Measurements from ENCODE around the gene ABCC6.
"Not testable (repeated sequence)": the region's sequence is repeated elsewhere in the genome, so short reads cannot be mapped to it uniquely, and the experiment has no call there.

DNA sequence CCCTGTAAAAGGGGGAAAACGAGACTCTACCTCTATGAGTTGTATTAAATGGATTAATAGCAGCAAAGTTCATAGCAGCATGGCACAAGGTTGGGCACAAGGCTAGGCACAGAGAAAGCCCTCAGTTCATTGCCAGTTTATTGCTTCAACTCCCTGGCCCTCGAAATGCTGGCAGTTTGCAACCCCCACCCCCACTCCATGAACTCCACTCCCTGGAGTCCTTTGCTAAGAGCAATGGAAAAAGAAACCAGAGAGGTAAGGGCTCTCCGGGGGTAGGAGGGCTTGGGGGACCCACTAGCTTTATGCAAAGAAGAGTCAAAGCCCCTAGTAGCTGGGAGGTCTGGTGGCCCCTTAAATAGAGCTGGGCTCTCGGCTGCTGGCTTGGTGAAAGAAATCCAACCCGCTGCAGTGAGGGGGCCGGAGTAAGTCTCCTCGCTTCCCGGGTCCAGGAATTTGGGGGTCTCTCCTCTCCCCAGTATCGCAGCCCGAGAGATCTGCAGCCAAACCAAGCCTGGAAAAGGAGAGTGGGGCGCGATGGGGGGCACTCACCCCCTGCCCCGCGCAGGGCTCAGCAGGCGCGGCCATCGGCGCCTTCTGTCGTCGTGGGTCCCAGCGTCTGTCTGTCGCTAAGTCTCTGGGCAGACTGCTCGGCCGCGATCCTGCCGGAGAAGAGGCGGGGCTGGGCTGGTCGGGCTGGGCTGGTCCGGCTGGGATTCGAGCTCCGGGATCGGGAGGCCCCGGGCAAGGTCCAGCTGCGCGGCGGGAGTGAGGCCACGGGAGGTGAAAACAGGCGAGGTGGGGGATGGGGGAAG is at the start of gene ABCC6:
- TF ChIP-seq, protein P1, sequence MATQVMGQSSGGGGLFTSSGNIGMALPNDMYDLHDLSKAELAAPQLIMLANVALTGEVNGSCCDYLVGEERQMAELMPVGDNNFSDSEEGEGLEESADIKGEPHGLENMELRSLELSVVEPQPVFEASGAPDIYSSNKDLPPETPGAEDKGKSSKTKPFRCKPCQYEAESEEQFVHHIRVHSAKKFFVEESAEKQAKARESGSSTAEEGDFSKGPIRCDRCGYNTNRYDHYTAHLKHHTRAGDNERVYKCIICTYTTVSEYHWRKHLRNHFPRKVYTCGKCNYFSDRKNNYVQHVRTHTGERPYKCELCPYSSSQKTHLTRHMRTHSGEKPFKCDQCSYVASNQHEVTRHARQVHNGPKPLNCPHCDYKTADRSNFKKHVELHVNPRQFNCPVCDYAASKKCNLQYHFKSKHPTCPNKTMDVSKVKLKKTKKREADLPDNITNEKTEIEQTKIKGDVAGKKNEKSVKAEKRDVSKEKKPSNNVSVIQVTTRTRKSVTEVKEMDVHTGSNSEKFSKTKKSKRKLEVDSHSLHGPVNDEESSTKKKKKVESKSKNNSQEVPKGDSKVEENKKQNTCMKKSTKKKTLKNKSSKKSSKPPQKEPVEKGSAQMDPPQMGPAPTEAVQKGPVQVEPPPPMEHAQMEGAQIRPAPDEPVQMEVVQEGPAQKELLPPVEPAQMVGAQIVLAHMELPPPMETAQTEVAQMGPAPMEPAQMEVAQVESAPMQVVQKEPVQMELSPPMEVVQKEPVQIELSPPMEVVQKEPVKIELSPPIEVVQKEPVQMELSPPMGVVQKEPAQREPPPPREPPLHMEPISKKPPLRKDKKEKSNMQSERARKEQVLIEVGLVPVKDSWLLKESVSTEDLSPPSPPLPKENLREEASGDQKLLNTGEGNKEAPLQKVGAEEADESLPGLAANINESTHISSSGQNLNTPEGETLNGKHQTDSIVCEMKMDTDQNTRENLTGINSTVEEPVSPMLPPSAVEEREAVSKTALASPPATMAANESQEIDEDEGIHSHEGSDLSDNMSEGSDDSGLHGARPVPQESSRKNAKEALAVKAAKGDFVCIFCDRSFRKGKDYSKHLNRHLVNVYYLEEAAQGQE (IDR thresholded peaks at IDR 0.05; ENCODE audit: low read depth) = not testable (repeated sequence)
- TF ChIP-seq EGR1 (IDR thresholded peaks at IDR 0.05; ENCODE audit: low read depth); YY1 (IDR thresholded peaks at IDR 0.05; ENCODE audit: extremely low read depth, insufficient replicate concordance, low read depth, low read length); TCF7L2 (IDR thresholded peaks at IDR 0.05; ENCODE audit: borderline replicate concordance, extremely low read depth, insufficient read depth, insufficient read length); POLR2A (IDR thresholded peaks at IDR 0.05; ENCODE audit: borderline replicate concordance, extremely low read depth, insufficient read depth, insufficient read length): not testable (repeated sequence)
- TF ChIP-seq, protein P2, sequence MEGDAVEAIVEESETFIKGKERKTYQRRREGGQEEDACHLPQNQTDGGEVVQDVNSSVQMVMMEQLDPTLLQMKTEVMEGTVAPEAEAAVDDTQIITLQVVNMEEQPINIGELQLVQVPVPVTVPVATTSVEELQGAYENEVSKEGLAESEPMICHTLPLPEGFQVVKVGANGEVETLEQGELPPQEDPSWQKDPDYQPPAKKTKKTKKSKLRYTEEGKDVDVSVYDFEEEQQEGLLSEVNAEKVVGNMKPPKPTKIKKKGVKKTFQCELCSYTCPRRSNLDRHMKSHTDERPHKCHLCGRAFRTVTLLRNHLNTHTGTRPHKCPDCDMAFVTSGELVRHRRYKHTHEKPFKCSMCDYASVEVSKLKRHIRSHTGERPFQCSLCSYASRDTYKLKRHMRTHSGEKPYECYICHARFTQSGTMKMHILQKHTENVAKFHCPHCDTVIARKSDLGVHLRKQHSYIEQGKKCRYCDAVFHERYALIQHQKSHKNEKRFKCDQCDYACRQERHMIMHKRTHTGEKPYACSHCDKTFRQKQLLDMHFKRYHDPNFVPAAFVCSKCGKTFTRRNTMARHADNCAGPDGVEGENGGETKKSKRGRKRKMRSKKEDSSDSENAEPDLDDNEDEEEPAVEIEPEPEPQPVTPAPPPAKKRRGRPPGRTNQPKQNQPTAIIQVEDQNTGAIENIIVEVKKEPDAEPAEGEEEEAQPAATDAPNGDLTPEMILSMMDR (IDR thresholded peaks at IDR 0.05 in 2 of 3, conservative IDR thresholded peaks at IDR 0.05 in 1 of 3; ENCODE audit: borderline replicate concordance in 1 of 3, insufficient read depth in 1 of 3, low read depth in 2 of 3, low read length in 2 of 3) = not testable (repeated sequence)

Measured in HCT116 (cell line).